H1 (cell line): ENCODE data around the gene BEST2. TPM values are rescaled to one million over a fixed set of nuclear protein-coding genes. Genes with fewer than 3 reads are reported as not detected.

Experiments used
- CTCF ChIA-PET: fragments of 300-600 bp; sonication (Branson Sonifier 250); formaldehyde crosslinking; loops from one replicate; lab custom pipeline; 2021; ENCODE audit not compliant: partially characterized antibody; lab: Charles Lee
- POLR2A ChIA-PET: fragments of 300-600 bp; sonication (Branson Sonifier 250); formaldehyde crosslinking; loops from one replicate; lab custom pipeline; 2021; ENCODE audit warnings: inconsistent platforms; ENCODE audit not compliant: partially characterized antibody; lab: Charles Lee
- DNase-seq, 2 experiments: peaks; one replicate each; pipeline versions ENCODE4 v3.0.0 to v3.0.0-alpha.2; 2010 to 2022; ENCODE audit warnings: low spot score in 2 of 2, low read depth in 1 of 2, mixed read lengths in 1 of 2
- FAIRE-seq: peaks from 2 replicates; lab custom pipeline; 2011; peaks lifted over from hg19 to GRCh38; lab: Jason Lieb, UNC
- H2AFZ ChIP-seq: 2 replicates; pipeline ENCODE4 v1.8.1; 2012; ENCODE audit warnings: low read length, inconsistent platforms
- H2AK5ac ChIP-seq: 2 replicates; pipeline ENCODE4 v1.6.1; 2013; ENCODE audit warnings: low read depth, low read length
- H2BK120ac ChIP-seq: replicated peaks from 2 replicates; pipeline ENCODE3; 2013; ENCODE audit warnings: low read depth, low read length, inconsistent platforms
- H2BK12ac ChIP-seq: 2 replicates; pipeline ENCODE4 v1.6.1; 2013; ENCODE audit warnings: low read depth, low read length
- H2BK15ac ChIP-seq: 2 replicates; pipeline ENCODE4 v1.6.1; 2013; ENCODE audit warnings: low read length
- H2BK20ac ChIP-seq: 2 replicates; pipeline ENCODE4 v1.6.1; 2013; ENCODE audit warnings: low read length
- H2BK5ac ChIP-seq: 2 replicates; pipeline ENCODE4 v1.6.1; 2013; ENCODE audit warnings: low read depth, low read length
- H3K14ac ChIP-seq: 2 replicates; pipeline ENCODE4 v1.6.1; 2013; ENCODE audit warnings: inconsistent platforms; ENCODE audit not compliant: insufficient read length
- H3K18ac ChIP-seq: 2 replicates; pipeline ENCODE4 v1.6.1; 2013; ENCODE audit warnings: low read length; ENCODE audit errors: extremely low read depth
- H3K23ac ChIP-seq: 2 replicates; pipeline ENCODE4 v1.6.1; 2013; ENCODE audit warnings: inconsistent platforms; ENCODE audit not compliant: insufficient read length
- H3K23me2 ChIP-seq: 2 replicates; pipeline ENCODE4 v1.6.1; 2013; ENCODE audit warnings: low read depth, low read length
- H3K27ac ChIP-seq: 2 replicates; pipeline ENCODE4 v1.6.1; 2011; ENCODE audit warnings: low read depth, low read length, inconsistent platforms
- H3K27me3 ChIP-seq, 4 experiments: replicated peaks in 1 of 4; 1 replicate in 1 of 4; 2 replicates in 3 of 4; pipeline versions ENCODE4 v1.6.1 to v1.8.1; 2011 to 2013; ENCODE audit warnings: low read length in 3 of 4, mild to moderate bottlenecking in 3 of 4, inconsistent platforms in 2 of 4, mixed read lengths in 2 of 4, moderate library complexity in 1 of 4; ENCODE audit not compliant: control insufficient read depth in 3 of 4, insufficient read depth in 3 of 4; ENCODE audit errors: extremely low read depth in 1 of 4
- H3K36me3 ChIP-seq, 4 experiments: 2 replicates each; pipeline versions ENCODE4 v1.6.1 to v1.8.1; 2011 to 2013; ENCODE audit warnings: mild to moderate bottlenecking in 4 of 4, low read length in 3 of 4, moderate library complexity in 2 of 4, control low read depth in 1 of 4, inconsistent platforms in 1 of 4; ENCODE audit not compliant: insufficient read depth in 4 of 4, control insufficient read depth in 2 of 4
- H3K4ac ChIP-seq: replicated peaks from 2 replicates; pipeline ENCODE3; 2013; ENCODE audit warnings: low read length, low read depth, mixed read lengths, inconsistent platforms; ENCODE audit not compliant: insufficient read length
- H3K4me1 ChIP-seq, 4 experiments: replicated peaks in 1 of 4; 1 replicate in 1 of 4; 2 replicates in 3 of 4; pipeline versions ENCODE4 v1.6.1 to v1.8.1; 2011 to 2013; ENCODE audit warnings: low read length in 3 of 4, inconsistent platforms in 2 of 4, mixed read lengths in 1 of 4; ENCODE audit not compliant: insufficient read depth in 4 of 4, control insufficient read depth in 3 of 4
- H3K4me2 ChIP-seq, 2 experiments: 2 replicates each; pipeline versions ENCODE4 v1.6.1 to v1.8.1; 2011 to 2013; ENCODE audit warnings: low read depth in 2 of 2, low read length in 2 of 2, control low read depth in 1 of 2, inconsistent platforms in 1 of 2, mild to moderate bottlenecking in 1 of 2; ENCODE audit not compliant: insufficient read depth in 1 of 2
- H3K4me3 ChIP-seq, 4 experiments: fragments of 200-600, 300-600 bp in 1 of 4; sonication (generic), shearing (Covaris generic), sonication (Bioruptor Twin) in 1 of 4; 2 replicates each; pipeline versions ENCODE4 v1.5.1 to v1.8.1; 2011 to 2016; ENCODE audit warnings: low read length in 4 of 4, low read depth in 3 of 4, control low read depth in 2 of 4, inconsistent platforms in 2 of 4, mild to moderate bottlenecking in 2 of 4, mixed read lengths in 1 of 4, moderate library complexity in 1 of 4; ENCODE audit not compliant: insufficient read depth in 2 of 4; ENCODE audit errors: extremely low read depth in 1 of 4
- H3K56ac ChIP-seq: replicated peaks from 2 replicates; pipeline ENCODE3; 2013; ENCODE audit warnings: low read depth, mild to moderate bottlenecking, mixed read lengths, low read length, inconsistent platforms; ENCODE audit not compliant: insufficient read length
- H3K79me1 ChIP-seq: 2 replicates; pipeline ENCODE4 v1.6.1; 2013; ENCODE audit warnings: low read depth, low read length, control low read depth
- H3K79me2 ChIP-seq, 2 experiments: 2 replicates each; pipeline versions ENCODE4 v1.6.1 to v1.8.1; 2012 to 2013; ENCODE audit warnings: low read length in 2 of 2, mild to moderate bottlenecking in 2 of 2, inconsistent platforms in 1 of 2; ENCODE audit not compliant: insufficient read depth in 2 of 2, control insufficient read depth in 1 of 2
- H3K9ac ChIP-seq, 4 experiments: replicated peaks in 1 of 4; 1 replicate in 1 of 4; 2 replicates in 3 of 4; pipeline versions ENCODE4 v1.6.1 to v1.8.1; 2011 to 2013; ENCODE audit warnings: low read depth in 3 of 4, low read length in 3 of 4, control low read depth in 2 of 4, mild to moderate bottlenecking in 2 of 4, moderate library complexity in 2 of 4, inconsistent platforms in 1 of 4; ENCODE audit errors: extremely low read depth in 1 of 4
- H3K9me3 ChIP-seq, 2 experiments: 2 replicates each; pipeline versions ENCODE4 v1.6.1 to v1.8.1; 2012 to 2013; ENCODE audit warnings: mild to moderate bottlenecking in 2 of 2, moderate library complexity in 2 of 2, control low read depth in 1 of 2, inconsistent platforms in 1 of 2, low read depth in 1 of 2, low read length in 1 of 2, mixed read lengths in 1 of 2; ENCODE audit not compliant: insufficient read depth in 2 of 2
- H4K20me1 ChIP-seq, 2 experiments: replicated peaks in 1 of 2; 2 replicates each; pipeline versions ENCODE3 to v1.8.1; 2011 to 2013; ENCODE audit warnings: inconsistent platforms in 2 of 2, low read length in 2 of 2, mild to moderate bottlenecking in 1 of 2; ENCODE audit not compliant: insufficient read depth in 2 of 2, control insufficient read depth in 1 of 2
- H4K5ac ChIP-seq: 2 replicates; pipeline ENCODE4 v1.6.1; 2013; ENCODE audit warnings: low read length, low read depth, mixed read lengths, inconsistent platforms; ENCODE audit not compliant: insufficient read length
- H4K8ac ChIP-seq: 2 replicates; pipeline ENCODE4 v1.8.0; 2013; ENCODE audit warnings: mild to moderate bottlenecking, moderate library complexity, low read length, inconsistent platforms; ENCODE audit not compliant: insufficient read depth; ENCODE audit errors: extremely low read depth
- H4K91ac ChIP-seq: replicated peaks from 2 replicates; pipeline ENCODE3; 2013; ENCODE audit warnings: low read length, mixed read lengths, inconsistent platforms; ENCODE audit not compliant: insufficient read length
- BACH1 ChIP-seq: IDR thresholded peaks from 2 replicates; pipeline ENCODE4 v1.6.1; 2012; ENCODE audit warnings: low read length, improper control_type of control experiment
- CHD2 ChIP-seq: IDR thresholded peaks from 2 replicates; pipeline ENCODE4 v1.6.1; 2012; ENCODE audit warnings: low read length, improper control_type of control experiment
- E2F6 ChIP-seq: IDR thresholded peaks from 2 replicates; pipeline ENCODE4 v1.6.1; 2012; ENCODE audit warnings: inconsistent platforms
- EGR1 ChIP-seq: IDR thresholded peaks from 2 replicates; pipeline ENCODE4 v1.6.1; 2011; ENCODE audit warnings: low read depth, low read length, borderline replicate concordance
- FOSL1 ChIP-seq: IDR thresholded peaks from 2 replicates; pipeline ENCODE4 v1.6.1; 2011; ENCODE audit warnings: mild to moderate bottlenecking, low read depth, low read length, moderate library complexity; ENCODE audit not compliant: insufficient read depth
- GTF2F1 ChIP-seq: IDR thresholded peaks from 2 replicates; pipeline ENCODE4 v1.6.1; 2012; ENCODE audit warnings: low read depth, low read length, improper control_type of control experiment, borderline replicate concordance
- KDM4A ChIP-seq: IDR thresholded peaks from one replicate; pipeline ENCODE4 v1.7.1; 2012; ENCODE audit warnings: low read depth, mild to moderate bottlenecking, moderate library complexity, low read length, inconsistent platforms; ENCODE audit not compliant: severe bottlenecking
- RFX5 ChIP-seq: IDR thresholded peaks from 2 replicates; pipeline ENCODE4 v1.6.1; 2011; ENCODE audit warnings: low read depth, low read length, improper control_type of control experiment, borderline replicate concordance
- RXRA ChIP-seq: IDR thresholded peaks from 2 replicates; pipeline ENCODE4 v1.6.1; 2011; ENCODE audit warnings: low read depth, mild to moderate bottlenecking, low read length, moderate library complexity; ENCODE audit not compliant: insufficient read depth
- SIX5 ChIP-seq: IDR thresholded peaks from 2 replicates; pipeline ENCODE4 v1.6.1; 2011; ENCODE audit warnings: mild to moderate bottlenecking, low read depth, low read length
- SP2 ChIP-seq: IDR thresholded peaks from 2 replicates; pipeline ENCODE4 v1.6.1; 2012; ENCODE audit warnings: mild to moderate bottlenecking, low read length, inconsistent platforms
- TCF12 ChIP-seq: IDR thresholded peaks from 2 replicates; pipeline ENCODE4 v1.6.1; 2011; ENCODE audit warnings: low read depth, mild to moderate bottlenecking, low read length
- WGBS, 2 experiments: shearing (Covaris generic) in 1 of 2; methylation state at CpG; one replicate each; pipeline versions ENCODE4 v1.1.6 to v1.1.7; 2013 to 2015; ENCODE audit warnings: low lambda C conversion rate in 2 of 2, mixed read lengths in 2 of 2, inconsistent platforms in 1 of 2, low coverage in 1 of 2, missing lambda C conversion rate in 1 of 2; ENCODE audit not compliant: insufficient replicate concordance in 2 of 2, insufficient coverage in 1 of 2, insufficient read length in 1 of 2; ENCODE audit errors: extremely low coverage in 1 of 2, missing lambda C conversion rate in 1 of 2; 5-methylcytosine and 5-hydroxymethylcytosine counted together
- polyA plus RNA-seq, 7 experiments: library from polyadenylated mRNA; depleted of rRNA in 3 of 7; stranded (reverse) in 5 of 7; unstranded in 2 of 7; fragments of >200 nt in 5 of 7; fragments of 200-250 nt in 2 of 7; gene quantifications; 1 replicate in 5 of 7; 2 replicates in 1 of 7; 4 replicates in 1 of 7; pipeline versions ENCODE4 v1.2.1 to v1.2.3, GENCODE V29; 2011 to 2013; ENCODE audit warnings: missing spikeins in 2 of 7, mixed read lengths in 2 of 7
- total RNA-seq: library from RNA; stranded (reverse); fragmentation: NEBNext Ultra II Directional; extraction: Animal tissue kit (Norgen Biotek cat#: 25700); gene quantifications from 2 replicates; pipeline ENCODE4 v1.2.1, GENCODE V29; 2021
- TF ChIP-seq, protein P1 (sequence below): IDR thresholded peaks from 2 replicates; pipeline ENCODE4 v1.6.1; 2011; ENCODE audit warnings: low read length, improper control_type of control experiment

BEST2 gene
- total and polyA plus RNA-seq, 2 of the 8 experiments (the other 6 are each of a cell fraction or from before 2014, with no cell fraction given), result 4.6 to 7.3 TPM

DNA sequence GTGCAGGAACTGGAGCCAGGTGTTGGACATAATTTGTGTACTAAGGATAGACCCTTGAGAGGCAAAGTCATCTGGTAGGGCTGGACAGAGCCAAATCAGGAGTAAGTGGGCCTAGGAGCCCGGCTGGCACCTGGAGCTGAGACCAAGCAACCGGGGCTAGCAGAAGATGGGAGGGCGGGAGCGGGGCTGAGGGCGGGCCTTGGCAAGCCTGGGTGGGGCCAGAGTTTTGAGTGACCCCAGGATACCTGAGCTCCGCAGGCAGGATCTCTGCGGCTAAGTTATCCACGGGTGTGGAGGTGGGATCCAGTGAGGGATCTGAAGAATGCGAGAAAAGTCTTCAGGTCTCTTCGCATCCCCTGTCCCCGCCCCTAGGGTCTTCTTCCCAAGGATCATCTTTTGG is 15.6 kb downstream of the BEST2 start:
- no peak overlapping the region for H3K9ac ChIP-seq
- no peak overlapping the region for H3K56ac ChIP-seq
- no peak overlapping the region for H3K23ac ChIP-seq
- H3K79me2 ChIP-seq, result no peaks in the 10 kb centered on the region
- H3K14ac ChIP-seq, result no peak overlapping the region
- CTCF ChIA-PET, result interaction anchor here (1.0 to 17.5 kb wide), 6 partner anchors 7 to 80 kb away, joined by 3 to 288 read pairs (median 10); partner anchors contain the start of genes HOOK2, JUNB, PRDX2 and RNASEH2A
- no peak overlapping the region for H4K5ac ChIP-seq
- no peaks in the 10 kb centered on the region for H3K23me2 ChIP-seq
- H2AFZ ChIP-seq, result no peak overlapping the region
- H4K20me1 ChIP-seq, result peaks cover 1 to 3% of the 10 kb centered on the region in 2 experiments
- H3K4me1 ChIP-seq, result peaks cover 0 to 8% (median 4%) of the 10 kb centered on the region in 4 experiments; a peak in 6 of 7 replicates
- H2BK20ac ChIP-seq, result no peak overlapping the region
- H4K8ac ChIP-seq, result no peak overlapping the region
- no peaks in the 10 kb centered on the region for H3K79me1 ChIP-seq
- DNase-seq (no peak), FAIRE-seq (no peak)
- H2BK15ac ChIP-seq, result no peak overlapping the region
- no peak overlapping the region for H3K4me2 ChIP-seq
- H2BK120ac ChIP-seq, result no peak overlapping the region
- H3K18ac ChIP-seq, result no peak overlapping the region
- H3K27me3 ChIP-seq, result no peaks in the 10 kb centered on the region
- no peaks in the 10 kb centered on the region for H3K9me3 ChIP-seq
- peaks cover 4 to 48% (median 28%) of the 10 kb centered on the region in 4 experiments for H3K36me3 ChIP-seq
- H3K4ac ChIP-seq, result no peak overlapping the region
- H2AK5ac ChIP-seq, result no peak overlapping the region
- H4K91ac ChIP-seq, result no peak overlapping the region
- H3K4me3 ChIP-seq, result no peak overlapping the region
- no peak overlapping the region for H2BK12ac ChIP-seq
- WGBS, 2 experiments, result 93% methylated on average over 11 of the region's 11 CpGs; no CpG with 5 or more reads in 1 of the 2 experiments
- no peak overlapping the region for H3K27ac ChIP-seq
- no peak overlapping the region for H2BK5ac ChIP-seq
- POLR2A ChIA-PET, result interaction anchor here (0.9 to 9.2 kb wide), 7 partner anchors 9 to 97 kb away, joined by 3 to 70 read pairs (median 6); partner anchors contain the start of genes BEST2, GET3, PRDX2 and THSD8
- no peak for TF ChIP-seq KDM4A
- no peak for TF ChIP-seq BACH1
- TF ChIP-seq, protein P1, sequence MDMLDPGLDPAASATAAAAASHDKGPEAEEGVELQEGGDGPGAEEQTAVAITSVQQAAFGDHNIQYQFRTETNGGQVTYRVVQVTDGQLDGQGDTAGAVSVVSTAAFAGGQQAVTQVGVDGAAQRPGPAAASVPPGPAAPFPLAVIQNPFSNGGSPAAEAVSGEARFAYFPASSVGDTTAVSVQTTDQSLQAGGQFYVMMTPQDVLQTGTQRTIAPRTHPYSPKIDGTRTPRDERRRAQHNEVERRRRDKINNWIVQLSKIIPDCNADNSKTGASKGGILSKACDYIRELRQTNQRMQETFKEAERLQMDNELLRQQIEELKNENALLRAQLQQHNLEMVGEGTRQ, result no peak
- no peak for TF ChIP-seq RXRA
- no peak for TF ChIP-seq CHD2
- no peak for TF ChIP-seq RFX5
- TF ChIP-seq EGR1, result no peak
- no peak for TF ChIP-seq E2F6
- TF ChIP-seq TCF12, result no peak
- no peak for TF ChIP-seq SP2
- TF ChIP-seq GTF2F1, result no peak
- no peak for TF ChIP-seq SIX5
- TF ChIP-seq FOSL1, result no peak
